ENCODE data around the gene ARHGAP35. TPM values are rescaled to one million over a fixed set of nuclear protein-coding genes. Genes with fewer than 3 reads are reported as not detected.

Gene ARHGAP35
- total and polyA plus RNA-seq, 11 donors: 34.8 to 91.0 (median 76.5) TPM

GRCh38 chr19:46848389-46848788 is 12.4 kb upstream of the ARHGAP35 start:
- H3K4me3 ChIP-seq: no peak overlapping the region
- H3K27me3 ChIP-seq: no peaks in the 10 kb centered on the region
- ATAC-seq: no peak
- H3K27ac ChIP-seq: peak overlapping the region in 2 of 12 donors; percentile 88 to 91
- TF ChIP-seq POLR2A (IDR thresholded peaks at IDR 0.05): no peak
- TF ChIP-seq, protein P1, sequence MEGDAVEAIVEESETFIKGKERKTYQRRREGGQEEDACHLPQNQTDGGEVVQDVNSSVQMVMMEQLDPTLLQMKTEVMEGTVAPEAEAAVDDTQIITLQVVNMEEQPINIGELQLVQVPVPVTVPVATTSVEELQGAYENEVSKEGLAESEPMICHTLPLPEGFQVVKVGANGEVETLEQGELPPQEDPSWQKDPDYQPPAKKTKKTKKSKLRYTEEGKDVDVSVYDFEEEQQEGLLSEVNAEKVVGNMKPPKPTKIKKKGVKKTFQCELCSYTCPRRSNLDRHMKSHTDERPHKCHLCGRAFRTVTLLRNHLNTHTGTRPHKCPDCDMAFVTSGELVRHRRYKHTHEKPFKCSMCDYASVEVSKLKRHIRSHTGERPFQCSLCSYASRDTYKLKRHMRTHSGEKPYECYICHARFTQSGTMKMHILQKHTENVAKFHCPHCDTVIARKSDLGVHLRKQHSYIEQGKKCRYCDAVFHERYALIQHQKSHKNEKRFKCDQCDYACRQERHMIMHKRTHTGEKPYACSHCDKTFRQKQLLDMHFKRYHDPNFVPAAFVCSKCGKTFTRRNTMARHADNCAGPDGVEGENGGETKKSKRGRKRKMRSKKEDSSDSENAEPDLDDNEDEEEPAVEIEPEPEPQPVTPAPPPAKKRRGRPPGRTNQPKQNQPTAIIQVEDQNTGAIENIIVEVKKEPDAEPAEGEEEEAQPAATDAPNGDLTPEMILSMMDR (IDR thresholded peaks at IDR 0.05): no peak
- no peak for DNase-seq
- intact Hi-C loops (cut with DNase I): loop anchor here in 2 of 10 donors (10.0 kb wide), 2 partner anchors 234 to 244 kb away; partner anchors contain the start of gene CALM3 (in 1 of the 2)
- peaks cover 0 to 35% (median 31%) of the 10 kb centered on the region in 9 donors for H3K36me3 ChIP-seq
- H3K4me1 ChIP-seq: peaks cover 0 to 31% (median 11%) of the 10 kb centered on the region in 12 donors
- WGBS, 4 donors: 78 to 90% (median 88%) methylated on average over 2 of the region's 2 CpGs
- no peaks in the 10 kb centered on the region for H3K9me3 ChIP-seq

- DNase-seq: peak in 1 of 5 donors; percentile 20
- WGBS, 4 donors: 38 to 40% (median 39%) methylated on average over 5 of the region's 5 CpGs
- no peak for ATAC-seq
- TF ChIP-seq POLR2A (IDR thresholded peaks at IDR 0.05): no peak
- TF ChIP-seq, protein P1 (IDR thresholded peaks at IDR 0.05): no peak
- peaks cover 0 to 31% (median 11%) of the 10 kb centered on the region in 12 donors for H3K4me1 ChIP-seq
- H3K27ac ChIP-seq: peak overlapping the region in 9 of 12 donors; percentile 16 to 92 (median 88)
- no peaks in the 10 kb centered on the region for H3K9me3 ChIP-seq
- H3K27me3 ChIP-seq: no peaks in the 10 kb centered on the region
- H3K36me3 ChIP-seq: peaks cover 0 to 23% (median 19%) of the 10 kb centered on the region in 9 donors
- H3K4me3 ChIP-seq: peak overlapping the region; percentile 66 to 97 (median 79)
- intact Hi-C loops (cut with DNase I): loop anchor here in 7 of 10 donors (5.0 to 10.0 kb wide), 6 partner anchors 143 to 405 kb away; partner anchors contain the start of genes ZC3H4 (in 4 of the 7), CALM3 (in 1 of the 7) and CCDC9 (in 1 of the 7)
These were observed 11.2 kb upstream of the ARHGAP35 start for GRCh38 chr19:46849610-46850009.

DNA sequence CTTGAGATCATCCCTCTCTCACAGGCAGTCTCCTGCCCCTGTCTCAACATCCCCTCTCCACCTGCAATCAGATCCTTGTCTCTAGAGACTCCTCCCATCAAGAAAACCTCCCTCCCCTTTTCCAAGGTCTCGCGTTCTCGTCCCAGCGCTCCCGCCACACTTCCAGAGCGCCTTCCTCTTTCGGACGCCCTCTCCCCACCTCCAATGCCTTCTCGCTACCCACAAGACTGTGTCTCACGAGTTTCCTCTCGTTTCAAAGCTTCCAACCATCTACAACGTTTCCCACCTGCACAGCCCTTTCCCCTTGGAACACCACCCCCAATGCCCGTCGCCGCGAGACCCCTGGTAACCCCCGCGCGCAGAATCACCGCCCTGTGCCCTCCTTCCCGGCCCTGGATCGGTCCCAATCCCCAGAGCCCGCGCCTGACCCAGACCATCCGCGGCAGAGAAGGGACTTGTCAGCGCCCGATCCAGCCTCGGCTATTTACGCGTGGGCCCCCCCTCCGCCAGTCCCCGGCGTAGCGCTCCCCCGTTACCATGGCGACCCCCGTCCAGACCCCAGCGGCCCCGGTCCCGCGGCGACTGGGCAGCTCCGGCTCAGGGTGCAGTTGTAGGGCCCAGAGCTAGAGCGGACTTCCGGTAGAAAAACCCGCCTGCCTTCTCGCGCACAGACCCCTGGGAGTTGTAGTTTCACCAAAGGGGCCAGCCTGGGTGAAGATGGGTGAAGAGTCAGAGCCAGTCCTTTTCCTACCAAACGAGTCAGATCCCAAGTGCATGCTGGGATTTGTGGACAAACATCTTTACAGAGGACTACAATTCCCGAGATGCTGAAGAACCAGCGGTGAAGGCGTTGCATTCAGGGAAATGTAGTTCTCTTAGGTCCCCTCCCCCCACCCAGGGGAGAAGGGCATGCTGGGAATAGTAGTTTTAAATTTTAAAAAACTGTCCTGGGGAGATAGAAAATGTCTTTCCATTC is 10.3 kb upstream of the ARHGAP35 start, which contains the start of gene AP2S1:
Gene AP2S1 (minus strand): TSS at position 619 of the 976 bp plus-strand sequence. CDS start 80 bp downstream, at position 539.
- TF ChIP-seq, protein P1 (IDR thresholded peaks at IDR 0.05): peak in 1 of 12 donors; percentile 17
- peak in 1 of 2 donors; percentile 78 for TF ChIP-seq POLR2A (IDR thresholded peaks at IDR 0.05)
- no peaks in the 10 kb centered on the region for H3K27me3 ChIP-seq
- peak; percentile 92 to 97 (median 96) for ATAC-seq
- no peaks in the 10 kb centered on the region for H3K9me3 ChIP-seq
- peaks cover 0 to 32% (median 12%) of the 10 kb centered on the region in 12 donors for H3K4me1 ChIP-seq
- DNase-seq: peak; percentile 93 to 97 (median 97)
- peak within 1 kb of the TSS; percentile 40 to 92 (median 86) for H3K27ac ChIP-seq
- 0 to 2% (median 1%) methylated on average over 43 to 53 of the region's 53 CpGs for WGBS, 4 donors
- peak within 1 kb of the TSS; percentile 66 to 97 (median 79) for H3K4me3 ChIP-seq
- peaks cover 0 to 14% (median 10%) of the 10 kb centered on the region in 9 donors for H3K36me3 ChIP-seq
- intact Hi-C loops (cut with DNase I): loop anchor here in 7 of 10 donors (5.0 to 10.0 kb wide), 4 partner anchors 142 to 404 kb away; partner anchors contain the start of genes ZC3H4 (in 4 of the 7) and CCDC9 (in 1 of the 7)
